ENCODE data around the gene GRM8. TPM values are rescaled to one million over a fixed set of nuclear protein-coding genes. Genes with fewer than 3 reads are reported as not detected.

Gene GRM8
- total and polyA plus RNA-seq, 10 of the 15 experiments (the other 5 are each of a cell fraction or from before 2014, with no cell fraction given), result 0.33 to 7.1 (median 0.45) TPM; not detected in 2

DNA sequence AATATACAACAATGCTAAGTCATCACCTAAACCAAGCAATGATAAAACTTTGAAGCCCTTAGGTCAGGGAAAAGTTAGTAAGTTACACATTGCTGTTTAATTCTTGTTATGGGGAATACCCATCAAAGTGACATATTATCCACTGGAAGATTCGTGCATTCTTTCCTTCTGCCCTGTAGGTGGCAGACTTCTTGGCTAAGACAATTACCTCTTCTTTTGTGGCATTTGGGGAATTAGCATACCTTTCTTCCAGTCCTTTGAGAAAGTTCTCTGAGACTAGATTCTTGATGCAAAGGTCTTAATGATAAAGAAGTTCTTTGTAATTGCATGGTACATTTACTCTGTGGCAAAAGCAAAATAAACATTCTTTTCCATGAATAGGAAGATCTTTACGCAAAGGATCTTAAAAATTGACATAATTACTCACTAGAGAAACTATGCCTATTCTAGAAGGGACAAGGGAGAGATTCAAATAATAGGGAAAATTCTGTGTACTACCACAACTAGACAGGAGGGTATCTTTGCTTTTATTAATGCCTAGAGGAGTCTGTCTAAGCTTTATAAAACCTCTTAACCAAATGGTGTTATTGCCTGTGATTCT is 395.9 kb downstream of the GRM8 start (continued):
- TF ChIP-seq USF1 (IDR thresholded peaks at IDR 0.05; ENCODE audit: borderline replicate concordance, extremely low read length, insufficient read depth, low read depth, low read length), result no peak
- TF ChIP-seq IKZF2 (IDR thresholded peaks at IDR 0.05), result no peak
- TF ChIP-seq TCF3 (IDR thresholded peaks at IDR 0.05; ENCODE audit: borderline replicate concordance, insufficient read depth, low read depth, low read length), result no peak
- TF ChIP-seq BACH1 (IDR thresholded peaks at IDR 0.05; ENCODE audit: borderline replicate concordance), result no peak
- TF ChIP-seq, protein P1, sequence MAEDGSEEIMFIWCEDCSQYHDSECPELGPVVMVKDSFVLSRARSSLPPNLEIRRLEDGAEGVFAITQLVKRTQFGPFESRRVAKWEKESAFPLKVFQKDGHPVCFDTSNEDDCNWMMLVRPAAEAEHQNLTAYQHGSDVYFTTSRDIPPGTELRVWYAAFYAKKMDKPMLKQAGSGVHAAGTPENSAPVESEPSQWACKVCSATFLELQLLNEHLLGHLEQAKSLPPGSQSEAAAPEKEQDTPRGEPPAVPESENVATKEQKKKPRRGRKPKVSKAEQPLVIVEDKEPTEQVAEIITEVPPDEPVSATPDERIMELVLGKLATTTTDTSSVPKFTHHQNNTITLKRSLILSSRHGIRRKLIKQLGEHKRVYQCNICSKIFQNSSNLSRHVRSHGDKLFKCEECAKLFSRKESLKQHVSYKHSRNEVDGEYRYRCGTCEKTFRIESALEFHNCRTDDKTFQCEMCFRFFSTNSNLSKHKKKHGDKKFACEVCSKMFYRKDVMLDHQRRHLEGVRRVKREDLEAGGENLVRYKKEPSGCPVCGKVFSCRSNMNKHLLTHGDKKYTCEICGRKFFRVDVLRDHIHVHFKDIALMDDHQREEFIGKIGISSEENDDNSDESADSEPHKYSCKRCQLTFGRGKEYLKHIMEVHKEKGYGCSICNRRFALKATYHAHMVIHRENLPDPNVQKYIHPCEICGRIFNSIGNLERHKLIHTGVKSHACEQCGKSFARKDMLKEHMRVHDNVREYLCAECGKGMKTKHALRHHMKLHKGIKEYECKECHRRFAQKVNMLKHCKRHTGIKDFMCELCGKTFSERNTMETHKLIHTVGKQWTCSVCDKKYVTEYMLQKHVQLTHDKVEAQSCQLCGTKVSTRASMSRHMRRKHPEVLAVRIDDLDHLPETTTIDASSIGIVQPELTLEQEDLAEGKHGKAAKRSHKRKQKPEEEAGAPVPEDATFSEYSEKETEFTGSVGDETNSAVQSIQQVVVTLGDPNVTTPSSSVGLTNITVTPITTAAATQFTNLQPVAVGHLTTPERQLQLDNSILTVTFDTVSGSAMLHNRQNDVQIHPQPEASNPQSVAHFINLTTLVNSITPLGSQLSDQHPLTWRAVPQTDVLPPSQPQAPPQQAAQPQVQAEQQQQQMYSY (CRISPR knock-in tag; IDR thresholded peaks at IDR 0.05), result no peak
- TF ChIP-seq SMC3 (IDR thresholded peaks at IDR 0.05; ENCODE audit: borderline replicate concordance, low read length), result peak; percentile 31; the same call in 1 of the 2 replicates
- TF ChIP-seq RFX5 (IDR thresholded peaks at IDR 0.05; ENCODE audit: low read depth, low read length), result no peak
- TF ChIP-seq JUNB (IDR thresholded peaks at IDR 0.05), result no peak

DNA sequence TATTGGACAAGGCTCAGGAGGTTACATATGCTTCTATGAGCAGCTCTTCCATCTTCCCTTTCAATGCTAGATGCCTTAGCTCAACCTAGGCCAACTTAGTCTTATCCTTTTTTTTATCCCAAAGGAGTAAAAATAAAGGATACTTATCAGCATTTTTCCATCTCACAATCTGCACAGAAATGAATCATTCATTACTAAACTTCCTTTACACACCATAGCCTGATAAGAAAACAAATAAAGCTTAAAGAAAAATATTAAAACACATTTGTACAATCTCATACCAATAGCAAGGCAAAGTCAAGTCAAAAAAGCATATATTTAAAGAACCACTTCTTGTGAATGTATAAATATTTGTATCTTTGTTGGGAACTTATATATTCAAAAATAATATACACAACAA is 407.4 kb downstream of the GRM8 start:
- POLR2A ChIA-PET, result no interaction called here
- DNase-seq (ENCODE audit: low read depth, low spot score), result no peak
- Histone ChIP-seq H3K4me2 (ENCODE audit: control insufficient read depth, insufficient read depth) (no peak overlapping the region), H3K27ac (ENCODE audit: control insufficient read depth, insufficient read depth) (no peak overlapping the region), H3K36me3 (ENCODE audit: control insufficient read depth in 2 of 2, insufficient read depth in 2 of 2, low read length in 1 of 2) (no peaks in the 10 kb centered on the region), H3K79me2 (ENCODE audit: control insufficient read depth, insufficient read depth, low read length) (no peaks in the 10 kb centered on the region), H3K4me3 (no peak overlapping the region), H2AFZ (ENCODE audit: control insufficient read depth, low read depth, low read length) (no peak overlapping the region), H3K27me3 (replicated peaks in 1 of 2; ENCODE audit: control insufficient read depth in 2 of 2, insufficient read depth in 2 of 2, low read length in 1 of 2) (no peaks in the 10 kb centered on the region), H3K4me1 (ENCODE audit: control insufficient read depth, insufficient read depth, low read length) (no peaks in the 10 kb centered on the region), H3K9ac (ENCODE audit: control insufficient read depth, insufficient read depth, low read length) (no peak overlapping the region), H3K9me3 (replicated peaks; ENCODE audit: control insufficient read depth, insufficient read depth, low read length) (no peaks in the 10 kb centered on the region), H4K20me1 (ENCODE audit: control insufficient read depth, insufficient read depth) (no peaks in the 10 kb centered on the region)
- SMC1A ChIA-PET (ENCODE audit: uncharacterized antibody, unreplicated experiment), result interaction anchor here (1.7 kb wide), 1 partner anchor 42 kb away, joined by 3 read pairs; no protein-coding TSS in a partner anchor
- CTCF ChIA-PET, result interaction anchor here (1.1 kb wide), 1 partner anchor 8 kb away, joined by 5 read pairs; no protein-coding TSS in a partner anchor
- intact Hi-C loops (cut with micrococcal nuclease; ENCODE audit: unreplicated experiment) (no loop called here), in situ Hi-C loops (cut with MboI) (no loop called here)
- FAIRE-seq, result no peak
- BruUV-seq (replicated peaks), result no TSS peak
- no peak for ATAC-seq
- RAD21 ChIA-PET (ENCODE audit: unreplicated experiment), result no interaction called here
- no peak for TF ChIP-seq MTA3 (IDR thresholded peaks at IDR 0.05; ENCODE audit: borderline replicate concordance, low read length)
- TF ChIP-seq KLF5 (IDR thresholded peaks at IDR 0.05; ENCODE audit: partially characterized antibody), result no peak
- no peak for TF ChIP-seq NFXL1 (IDR thresholded peaks at IDR 0.05; ENCODE audit: borderline replicate concordance)
- TF ChIP-seq SIN3A (IDR thresholded peaks at IDR 0.05; ENCODE audit: low read depth, low read length), result no peak
- no peak for TF ChIP-seq RAD51 (IDR thresholded peaks at IDR 0.05)
- no peak for TF ChIP-seq SP1 (IDR thresholded peaks at IDR 0.05; ENCODE audit: low read depth, low read length)
- TF ChIP-seq HDAC2 (IDR thresholded peaks at IDR 0.05), result no peak
- TF ChIP-seq FOS (IDR thresholded peaks at IDR 0.05; ENCODE audit: borderline replicate concordance, extremely low read depth, insufficient read length), result no peak
- no peak for TF ChIP-seq NR2C2 (IDR thresholded peaks at IDR 0.05; ENCODE audit: borderline replicate concordance, control insufficient read depth, insufficient read length, low read depth)
- no peak for TF ChIP-seq KAT2A (conservative IDR thresholded peaks at IDR 0.05; ENCODE audit: control insufficient read depth, low read depth, low read length)
- no peak for TF ChIP-seq ZNF207 (IDR thresholded peaks at IDR 0.05; ENCODE audit: borderline replicate concordance)
- no peak for TF ChIP-seq YY1 (IDR thresholded peaks at IDR 0.05; ENCODE audit: low read depth, low read length)
- no peak for TF ChIP-seq RFX5 (IDR thresholded peaks at IDR 0.05; ENCODE audit: low read depth, low read length)
- no peak for TF ChIP-seq ASH2L (IDR thresholded peaks at IDR 0.05; ENCODE audit: borderline replicate concordance, low read depth)
- no peak for TF ChIP-seq LARP7 (IDR thresholded peaks at IDR 0.05)

All from GM12878 (cell line).